ENCODE data around the gene TM4SF18.

Gene TM4SF18

GRCh38 chr3:149273096-149273751, 60.2 kb downstream of the TM4SF18 start:
- Histone ChIP-seq H3K36me3 (ENCODE audit: insufficient read depth, low read length) (no peaks in the 10 kb centered on the region), H3K4me1 (ENCODE audit: insufficient read depth, low read length) (peaks cover 8% of the 10 kb centered on the region; the same call in 1 of the 2 replicates), H3K9ac (ENCODE audit: low read depth, low read length) (no peak overlapping the region), H3K9me3 (ENCODE audit: control insufficient read depth, insufficient read depth, low read length) (no peaks in the 10 kb centered on the region)

DNA sequence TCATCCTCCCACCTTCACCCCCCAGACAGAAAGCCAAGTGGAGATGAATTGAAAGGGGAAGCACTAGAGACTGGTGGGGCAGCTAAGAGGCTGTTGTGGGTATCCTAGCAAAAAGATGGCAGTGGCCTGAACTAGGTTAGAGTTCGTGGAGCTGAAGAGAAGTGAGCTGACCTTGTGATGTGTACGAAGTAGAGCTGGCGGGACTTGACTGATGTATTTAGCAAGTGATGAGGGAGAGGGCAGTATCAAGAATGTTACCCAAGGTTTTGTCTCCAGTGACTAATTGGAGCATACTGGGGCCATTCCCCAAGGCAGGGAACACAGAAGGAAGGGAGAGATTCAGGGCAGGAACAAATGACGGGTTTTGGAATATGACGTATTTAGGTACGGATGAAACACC, 61.8 kb downstream of the TM4SF18 start:
- no peaks in the 10 kb centered on the region for H3K9me3 ChIP-seq (ENCODE audit: control insufficient read depth, insufficient read depth, low read length)
- no peaks in the 10 kb centered on the region for H3K36me3 ChIP-seq (ENCODE audit: insufficient read depth, low read length)
- H3K4me1 ChIP-seq (ENCODE audit: insufficient read depth, low read length), result peaks cover 8% of the 10 kb centered on the region; the same call in 1 of the 2 replicates
- H3K9ac ChIP-seq (ENCODE audit: low read depth, low read length), result no peak overlapping the region

DNA sequence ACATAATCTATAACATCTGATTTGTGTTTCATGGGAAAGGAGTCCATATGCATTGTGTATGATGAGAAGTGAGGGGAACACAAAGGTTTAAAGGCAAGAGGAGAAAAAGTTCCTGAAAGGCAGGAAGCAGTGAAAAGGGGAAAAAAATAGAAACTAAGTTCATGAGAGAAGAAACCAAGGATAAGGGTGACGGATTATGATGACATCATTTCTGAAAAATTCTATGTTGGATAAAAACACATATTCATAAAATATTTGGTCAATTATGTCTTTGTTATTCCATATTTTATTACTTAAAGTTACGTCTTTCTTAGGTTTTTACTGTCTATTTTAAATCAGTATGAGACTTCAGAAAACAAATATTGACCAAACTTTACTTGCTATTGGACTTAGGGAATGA, 63.3 kb downstream of the TM4SF18 start:
- no peaks in the 10 kb centered on the region for H3K36me3 ChIP-seq (ENCODE audit: insufficient read depth, low read length)
- no peak overlapping the region for H3K9ac ChIP-seq (ENCODE audit: low read depth, low read length)
- no peaks in the 10 kb centered on the region for H3K9me3 ChIP-seq (ENCODE audit: control insufficient read depth, insufficient read depth, low read length)
- peaks cover 8% of the 10 kb centered on the region; the same call in 1 of the 2 replicates for H3K4me1 ChIP-seq (ENCODE audit: insufficient read depth, low read length)

DNA sequence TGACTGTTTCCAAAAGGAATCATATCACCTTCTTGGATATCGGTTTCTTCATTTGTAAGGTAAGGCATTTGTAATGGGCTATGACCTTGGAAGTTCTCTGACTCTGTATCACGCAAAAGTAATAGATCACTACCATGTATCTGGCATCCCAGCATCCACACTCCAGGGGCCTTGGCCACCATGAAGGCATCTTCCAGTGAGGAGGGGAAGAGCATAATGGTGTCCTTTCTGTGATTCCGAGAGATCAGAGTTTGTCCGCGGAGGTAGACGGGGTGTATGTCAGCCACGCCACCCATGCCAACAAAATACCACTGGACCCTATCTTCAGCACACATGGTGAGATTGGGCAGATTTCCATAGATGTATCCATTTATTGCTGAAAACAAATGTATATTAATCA, 63.7 kb downstream of the TM4SF18 start:
- Histone ChIP-seq H3K4me1 (ENCODE audit: insufficient read depth, low read length) (peaks cover 8% of the 10 kb centered on the region; the same call in 1 of the 2 replicates), H3K9ac (ENCODE audit: low read depth, low read length) (no peak overlapping the region), H3K9me3 (ENCODE audit: control insufficient read depth, insufficient read depth, low read length) (no peaks in the 10 kb centered on the region), H3K36me3 (ENCODE audit: insufficient read depth, low read length) (no peaks in the 10 kb centered on the region)
